HG02981 (cell line): ENCODE data around the gene IPMK.
A peak's percentile ranks its signal among the peaks of the same experiment; 100 is the strongest.
"Not testable (repeated sequence)": the region's sequence is repeated elsewhere in the genome, so short reads cannot be mapped to it uniquely, and the experiment has no call there.

ENCODE experiments used
- ATAC-seq: cut with Tn5 transposase; IDR thresholded peaks from one replicate; pipeline ENCODE4 v1.9.1; 2021; ENCODE audit warnings: mild to moderate bottlenecking, moderate library complexity; ENCODE audit not compliant: unreplicated experiment

The IPMK gene

DNA sequence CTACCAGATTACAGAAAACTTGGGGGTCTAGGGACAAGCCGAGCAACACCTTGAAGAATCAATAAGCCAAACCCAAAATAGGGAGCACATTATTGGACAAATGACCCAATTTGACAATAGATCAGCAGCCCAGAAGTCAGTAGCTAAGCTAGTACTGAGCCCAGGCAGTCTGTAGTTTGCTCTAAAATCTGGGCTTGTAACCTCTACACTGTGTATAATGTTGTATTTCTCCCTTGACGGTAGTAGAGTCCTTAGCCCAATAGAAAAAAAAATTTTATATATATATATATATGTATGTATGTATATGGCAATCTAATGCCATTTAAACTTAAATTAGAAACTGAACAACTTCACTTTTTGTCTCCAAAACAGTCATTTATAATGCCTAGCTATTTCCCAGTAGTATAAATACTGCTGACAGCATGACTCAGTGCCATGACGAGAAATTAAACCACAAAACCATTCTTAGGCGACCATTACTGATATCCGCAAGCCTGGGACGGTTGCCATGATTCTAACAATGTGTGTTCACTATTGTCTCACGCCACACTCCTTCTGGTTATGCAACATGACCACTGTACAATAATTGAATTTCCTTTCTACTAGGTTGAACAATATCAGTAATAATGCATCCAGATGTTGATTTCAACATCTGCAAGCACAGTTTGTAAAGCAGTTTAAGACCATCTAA, 110.5 kb downstream of the IPMK start:
- no peak for ATAC-seq

DNA sequence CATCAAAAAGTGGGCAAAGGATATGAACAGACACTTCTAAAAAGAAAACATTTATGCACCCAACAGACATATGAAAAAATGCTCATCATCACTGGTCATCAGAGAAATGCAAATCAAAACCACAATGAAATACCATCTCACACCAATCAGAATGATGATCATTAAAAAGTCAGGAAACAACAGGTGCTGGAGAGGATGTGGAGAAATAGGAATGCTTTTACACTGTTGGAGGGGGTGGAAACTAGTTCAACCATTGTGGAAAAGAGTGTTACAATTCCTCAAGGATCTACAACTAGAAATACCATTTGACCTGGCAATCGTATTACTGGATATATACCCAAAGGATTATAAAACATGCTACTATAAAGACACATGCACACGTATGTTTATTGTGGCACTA, 111.8 kb downstream of the IPMK start:
- ATAC-seq = not testable (repeated sequence)

- no peak for ATAC-seq
Observed at GRCh38 chr10:58153751-58154150, 113.9 kb downstream of the IPMK start.

GRCh38 chr10:58152673-58153263, 114.9 kb downstream of the IPMK start:
- peak; percentile 55 for ATAC-seq

DNA sequence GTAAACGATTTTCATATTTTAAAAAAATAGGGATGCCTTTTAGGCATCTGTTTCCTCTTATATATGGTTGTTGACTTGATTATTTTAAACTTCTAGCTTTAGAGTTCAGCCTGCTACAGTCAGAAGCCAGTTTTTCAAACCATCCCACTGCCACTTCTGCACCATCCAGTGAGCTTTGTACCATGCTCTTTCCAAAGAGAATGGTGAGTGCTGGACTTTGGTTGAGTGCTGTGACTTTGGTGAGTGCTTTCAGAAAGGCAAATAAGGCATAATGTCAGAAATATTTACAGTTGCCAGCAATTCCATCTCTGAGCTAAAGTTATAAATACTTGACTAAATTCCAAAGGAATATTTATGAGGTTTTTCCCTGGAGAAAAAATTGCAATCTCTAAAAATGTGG, 117.4 kb downstream of the IPMK start:
- no peak for ATAC-seq

GRCh38 chr10:58143944-58144343, 123.8 kb downstream of the IPMK start:
- no peak for ATAC-seq
